HG03095 (cell line): ENCODE measurements around the gene FGF18.
A peak's percentile ranks its signal among the peaks of the same experiment; 100 is the strongest.
"Not testable (repeated sequence)": the region's sequence is repeated elsewhere in the genome, so short reads cannot be mapped to it uniquely, and the experiment has no call there.

Experiments
- ATAC-seq: cut with Tn5 transposase; IDR thresholded peaks from one replicate; pipeline ENCODE4 v1.9.1; 2021; ENCODE audit warnings: moderate library complexity; ENCODE audit not compliant: unreplicated experiment

Gene FGF18, protein sequence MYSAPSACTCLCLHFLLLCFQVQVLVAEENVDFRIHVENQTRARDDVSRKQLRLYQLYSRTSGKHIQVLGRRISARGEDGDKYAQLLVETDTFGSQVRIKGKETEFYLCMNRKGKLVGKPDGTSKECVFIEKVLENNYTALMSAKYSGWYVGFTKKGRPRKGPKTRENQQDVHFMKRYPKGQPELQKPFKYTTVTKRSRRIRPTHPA

GRCh38 chr5:171418982-171419687 is at the start of gene FGF18:
Gene FGF18 (plus strand): TSS chr5:171419647. CDS start chr5:171420200, 553 bp downstream.
- no peak for ATAC-seq

- no peak for ATAC-seq
These were observed 49.5 kb upstream of the FGF18 start for GRCh38 chr5:171369898-171370297.

- ATAC-seq: not testable (repeated sequence)
These were observed 48.6 kb upstream of the FGF18 start for GRCh38 chr5:171370881-171371280.

GRCh38 chr5:171371326-171371725 is 48.1 kb upstream of the FGF18 start:
- no peak for ATAC-seq

GRCh38 chr5:171379961-171380360 is 39.5 kb upstream of the FGF18 start:
- no peak for ATAC-seq

- not testable (repeated sequence) for ATAC-seq
These were observed 35.0 kb upstream of the FGF18 start for GRCh38 chr5:171384416-171384815.

GRCh38 chr5:171384999-171385398 is 34.4 kb upstream of the FGF18 start:
- ATAC-seq: not testable (repeated sequence)

GRCh38 chr5:171386006-171386671 is 33.3 kb upstream of the FGF18 start:
- ATAC-seq: no peak

DNA sequence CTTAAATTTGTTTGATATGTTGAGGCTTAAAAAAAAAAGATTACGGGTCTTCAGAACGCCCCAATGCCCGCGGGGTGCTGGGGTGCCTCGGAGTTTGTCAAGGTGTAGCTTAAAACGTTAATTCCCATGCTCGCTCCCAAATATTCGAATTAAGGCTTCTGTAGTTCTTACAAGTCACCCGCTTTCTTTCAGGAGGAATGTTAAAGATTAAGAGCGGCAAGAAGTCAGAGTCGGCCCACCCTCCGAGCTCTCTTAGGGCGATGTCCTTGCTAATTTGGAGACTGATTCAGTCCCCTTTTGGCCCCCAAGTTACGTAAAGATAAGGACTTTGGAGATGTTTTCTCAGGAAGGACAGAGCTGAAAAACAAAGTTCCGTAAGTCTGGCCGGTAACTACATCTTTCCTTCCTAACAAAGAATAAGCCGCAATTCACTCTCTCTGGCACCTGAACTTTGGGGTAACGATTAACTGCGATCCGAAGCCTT is 32.5 kb upstream of the FGF18 start:
- peak; percentile 0 for ATAC-seq

DNA sequence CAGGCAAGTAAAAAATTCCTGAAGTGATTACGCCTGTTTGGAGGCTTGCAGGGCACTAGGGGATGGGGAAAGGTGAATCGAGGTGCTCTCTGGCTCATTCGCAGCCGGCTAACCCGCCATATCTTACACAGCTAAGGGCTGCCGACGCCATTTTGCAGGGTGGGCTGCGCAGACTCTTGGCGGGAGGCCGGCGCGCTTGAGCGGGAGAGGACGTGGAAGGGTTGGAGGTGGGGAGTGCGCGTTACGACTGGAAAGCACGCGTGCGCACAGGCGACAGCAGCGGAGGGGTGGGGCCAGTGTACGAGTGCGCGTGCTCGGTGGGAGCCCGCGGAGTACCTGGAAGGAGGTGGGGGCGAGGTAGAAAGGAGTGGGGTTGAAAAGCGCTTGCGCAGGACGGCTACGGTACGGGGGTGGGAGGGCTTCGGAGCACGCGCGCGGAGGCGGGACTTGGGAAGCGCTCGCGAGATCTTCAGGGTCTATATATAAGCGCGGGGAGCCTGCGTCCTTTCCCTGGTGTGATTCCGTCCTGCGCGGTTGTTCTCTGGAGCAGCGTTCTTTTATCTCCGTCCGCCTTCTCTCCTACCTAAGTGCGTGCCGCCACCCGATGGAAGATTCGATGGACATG is 32.0 kb upstream of the FGF18 start, which contains the start of gene NPM1:
Gene NPM1 (plus strand): TSS at position 505 of the 625 bp plus-strand sequence. CDS start 100 bp downstream, at position 605.
- peak; percentile 83 for ATAC-seq

GRCh38 chr5:171387970-171388815 is 31.3 kb upstream of the FGF18 start:
- peak; percentile 30 for ATAC-seq

- no peak for ATAC-seq
These were observed 30.7 kb upstream of the FGF18 start for GRCh38 chr5:171388816-171389168.

- no peak for ATAC-seq
These were observed 28.4 kb upstream of the FGF18 start for GRCh38 chr5:171390883-171391677.

GRCh38 chr5:171391996-171392577 is 27.4 kb upstream of the FGF18 start:
- ATAC-seq: no peak

GRCh38 chr5:171392585-171393159 is 26.8 kb upstream of the FGF18 start:
- ATAC-seq: no peak

- ATAC-seq: no peak
These were observed 24.4 kb upstream of the FGF18 start for GRCh38 chr5:171395042-171395441.

GRCh38 chr5:171396583-171396982 is 22.9 kb upstream of the FGF18 start:
- not testable (repeated sequence) for ATAC-seq

GRCh38 chr5:171397190-171397589 is 22.3 kb upstream of the FGF18 start:
- ATAC-seq: no peak

DNA sequence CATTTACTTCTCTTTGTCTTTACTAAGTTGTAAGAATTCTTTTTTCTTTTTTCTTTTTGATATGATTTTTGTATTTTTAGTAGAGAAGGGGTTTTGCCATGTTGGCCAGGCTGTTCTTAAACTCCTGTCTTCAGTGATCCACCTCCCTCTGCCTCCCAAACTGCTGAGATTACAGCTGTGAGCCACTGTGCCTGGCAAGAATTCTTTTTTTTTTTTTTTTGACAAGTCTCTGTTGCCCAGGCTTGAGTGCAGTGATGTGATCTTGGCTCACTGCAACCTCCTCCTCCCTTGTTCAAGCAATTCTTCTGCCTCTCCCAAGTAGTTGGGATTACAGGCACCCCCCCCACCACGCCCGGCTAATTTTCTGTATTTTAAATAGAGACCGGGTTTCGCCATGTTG is 21.8 kb upstream of the FGF18 start:
- no peak for ATAC-seq
